K562 (cell line): ENCODE data around the gene SLC2A4. TPM values are rescaled to one million over a fixed set of nuclear protein-coding genes. Genes with fewer than 3 reads are reported as not detected.

ENCODE experiments used
- CCAR2 ChIP-seq: fragments of 200-400 bp; formaldehyde crosslinking; IDR thresholded peaks from 2 replicates; pipeline ENCODE4 v1.6.1; 2017; ENCODE audit warnings: mild to moderate bottlenecking, low read depth, low read length
- GATAD2A ChIP-seq: fragments of 450-650 bp; IDR thresholded peaks from 2 replicates; pipeline ENCODE4 v1.6.1; 2017
- NR3C1 ChIP-seq: sonication (generic); formaldehyde crosslinking; IDR thresholded peaks from 2 replicates; pipeline ENCODE4 v1.8.1; 2022; ENCODE audit warnings: missing genetic modification reagents
- SRSF1 ChIP-seq: fragments of 200-400 bp; formaldehyde crosslinking; IDR thresholded peaks from 2 replicates; pipeline ENCODE4 v1.6.1; 2017; ENCODE audit warnings: mild to moderate bottlenecking, low read depth, low read length, moderate library complexity
- ZNF766 ChIP-seq: fragments of 200-800 bp; sonication (Bioruptor generic); conservative IDR thresholded peaks from 2 replicates; pipeline ENCODE4 v1.6.1; 2016; ENCODE audit warnings: missing genetic modification characterization, missing compliant biosample characterization
- polyA plus RNA-seq, 8 experiments: library from polyadenylated mRNA; depleted of rRNA in 4 of 8; stranded (reverse) in 5 of 8; unstranded in 3 of 8; fragments of >200 nt; fragmentation: Nextera tagmentation in 2 of 8; fragmentation: Illumina TruSeq in 1 of 8; extraction: Ambion mirVana in 2 of 8; extraction: Trizol in 1 of 8; gene quantifications; 2 replicates each; pipeline versions ENCODE4 v1.2.1 to v1.2.3, GENCODE V29; 2011 to 2014; ENCODE audit warnings: inconsistent platforms in 1 of 8, missing spikeins in 1 of 8
- total RNA-seq, 7 experiments: library from RNA; depleted of rRNA in 6 of 7; stranded (reverse); fragments of >200 nt in 6 of 7; fragmentation: Illumina TruSeq in 2 of 7; extraction: Trizol in 2 of 7; gene quantifications; 2 replicates each; pipeline versions ENCODE4 v1.2.1 to v1.2.3, GENCODE V29; 2011 to 2021; ENCODE audit warnings: low replicate concordance in 1 of 7
- TF ChIP-seq, protein P1 (sequence below): fragments of 450-650 bp; IDR thresholded peaks from 2 replicates; pipeline ENCODE4 v1.6.1; 2016; ENCODE audit warnings: borderline replicate concordance
- TF ChIP-seq, protein P2 (sequence below): fragments of 250-450 bp; sonication (Bioruptor Pico); IDR thresholded peaks from 2 replicates; pipeline ENCODE4 v1.5.0; 2021

SLC2A4 gene
- total and polyA plus RNA-seq, 9 of the 15 experiments (the other 6 are each of a cell fraction or from before 2014, with no cell fraction given): 0.74 to 3.5 (median 1.6) TPM

DNA sequence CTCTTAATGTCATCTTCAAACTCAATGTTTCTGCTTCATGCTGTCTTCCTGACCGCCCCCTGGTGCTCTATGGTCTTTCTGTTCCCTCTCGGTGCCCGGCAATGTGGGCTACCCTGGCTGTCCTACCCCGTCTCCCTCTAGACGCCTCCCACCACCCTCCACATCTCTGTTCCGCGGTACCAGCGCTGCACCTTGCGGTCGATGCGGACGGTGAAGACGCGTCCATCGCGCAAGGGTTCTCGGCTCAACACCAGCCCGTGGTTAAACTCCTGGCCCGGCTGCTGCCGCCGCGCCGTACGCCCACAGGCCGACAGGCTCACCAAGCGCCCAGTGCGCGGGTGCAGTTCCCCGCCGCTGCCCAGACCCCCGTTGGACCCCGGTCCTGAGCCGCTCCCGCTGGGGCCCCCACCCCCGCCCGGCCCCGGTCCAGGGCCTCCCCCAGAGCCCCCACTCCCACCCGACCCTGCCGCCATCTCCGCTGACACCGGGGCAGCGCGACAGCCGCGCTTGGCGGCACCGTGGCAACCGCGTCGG lies 47.4 kb downstream of the SLC2A4 start, which contains the start of gene NEURL4 (continued):
- TF ChIP-seq, protein P1, sequence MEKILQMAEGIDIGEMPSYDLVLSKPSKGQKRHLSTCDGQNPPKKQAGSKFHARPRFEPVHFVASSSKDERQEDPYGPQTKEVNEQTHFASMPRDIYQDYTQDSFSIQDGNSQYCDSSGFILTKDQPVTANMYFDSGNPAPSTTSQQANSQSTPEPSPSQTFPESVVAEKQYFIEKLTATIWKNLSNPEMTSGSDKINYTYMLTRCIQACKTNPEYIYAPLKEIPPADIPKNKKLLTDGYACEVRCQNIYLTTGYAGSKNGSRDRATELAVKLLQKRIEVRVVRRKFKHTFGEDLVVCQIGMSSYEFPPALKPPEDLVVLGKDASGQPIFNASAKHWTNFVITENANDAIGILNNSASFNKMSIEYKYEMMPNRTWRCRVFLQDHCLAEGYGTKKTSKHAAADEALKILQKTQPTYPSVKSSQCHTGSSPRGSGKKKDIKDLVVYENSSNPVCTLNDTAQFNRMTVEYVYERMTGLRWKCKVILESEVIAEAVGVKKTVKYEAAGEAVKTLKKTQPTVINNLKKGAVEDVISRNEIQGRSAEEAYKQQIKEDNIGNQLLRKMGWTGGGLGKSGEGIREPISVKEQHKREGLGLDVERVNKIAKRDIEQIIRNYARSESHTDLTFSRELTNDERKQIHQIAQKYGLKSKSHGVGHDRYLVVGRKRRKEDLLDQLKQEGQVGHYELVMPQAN: 0 out of 2 replicates have a peak, but pooled peaks have one; percentile 45
- TF ChIP-seq ZNF766: no peak
- no peak for TF ChIP-seq SRSF1
- TF ChIP-seq GATAD2A: no peak
- TF ChIP-seq CCAR2: no peak
- no peak for TF ChIP-seq NR3C1
- TF ChIP-seq, protein P2, sequence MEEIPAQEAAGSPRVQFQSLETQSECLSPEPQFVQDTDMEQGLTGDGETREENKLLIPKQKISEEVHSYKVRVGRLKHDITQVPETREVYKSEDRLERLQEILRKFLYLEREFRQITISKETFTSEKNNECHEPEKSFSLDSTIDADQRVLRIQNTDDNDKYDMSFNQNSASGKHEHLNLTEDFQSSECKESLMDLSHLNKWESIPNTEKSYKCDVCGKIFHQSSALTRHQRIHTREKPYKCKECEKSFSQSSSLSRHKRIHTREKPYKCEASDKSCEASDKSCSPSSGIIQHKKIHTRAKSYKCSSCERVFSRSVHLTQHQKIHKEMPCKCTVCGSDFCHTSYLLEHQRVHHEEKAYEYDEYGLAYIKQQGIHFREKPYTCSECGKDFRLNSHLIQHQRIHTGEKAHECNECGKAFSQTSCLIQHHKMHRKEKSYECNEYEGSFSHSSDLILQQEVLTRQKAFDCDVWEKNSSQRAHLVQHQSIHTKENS (CRISPR knock-in tag): no peak
